MM.1S (cell line): Measurements from ENCODE around the gene HIVEP2.

ENCODE experiments used
- CTCF ChIP-seq: fragments of 300-600 bp; sonication (generic); IDR thresholded peaks from 2 replicates; pipeline ENCODE4 v1.5.1; 2016; ENCODE audit warnings: antibody characterized with exemption, low read length, mixed read lengths
- EZH2 ChIP-seq: fragments of 300-600 bp; sonication (generic); optimal IDR thresholded peaks from 2 replicates; pipeline ENCODE3; 2017; ENCODE audit warnings: low read depth, mild to moderate bottlenecking, antibody characterized with exemption, low read length, mixed read lengths

GRCh38 chr6:142885182-142885867 lies 59.7 kb downstream of the HIVEP2 start:
- TF ChIP-seq CTCF, result no peak
- TF ChIP-seq EZH2, result no peak
